ENCODE data around the gene THRAP3. TPM values are rescaled to one million over a fixed set of nuclear protein-coding genes. Genes with fewer than 3 reads are reported as not detected.
"Not testable (repeated sequence)": the region's sequence is repeated elsewhere in the genome, so short reads cannot be mapped to it uniquely, and the experiment has no call there.

The THRAP3 gene
- total RNA-seq, 1 experiment from 2014 or later, result 64.4 TPM

DNA sequence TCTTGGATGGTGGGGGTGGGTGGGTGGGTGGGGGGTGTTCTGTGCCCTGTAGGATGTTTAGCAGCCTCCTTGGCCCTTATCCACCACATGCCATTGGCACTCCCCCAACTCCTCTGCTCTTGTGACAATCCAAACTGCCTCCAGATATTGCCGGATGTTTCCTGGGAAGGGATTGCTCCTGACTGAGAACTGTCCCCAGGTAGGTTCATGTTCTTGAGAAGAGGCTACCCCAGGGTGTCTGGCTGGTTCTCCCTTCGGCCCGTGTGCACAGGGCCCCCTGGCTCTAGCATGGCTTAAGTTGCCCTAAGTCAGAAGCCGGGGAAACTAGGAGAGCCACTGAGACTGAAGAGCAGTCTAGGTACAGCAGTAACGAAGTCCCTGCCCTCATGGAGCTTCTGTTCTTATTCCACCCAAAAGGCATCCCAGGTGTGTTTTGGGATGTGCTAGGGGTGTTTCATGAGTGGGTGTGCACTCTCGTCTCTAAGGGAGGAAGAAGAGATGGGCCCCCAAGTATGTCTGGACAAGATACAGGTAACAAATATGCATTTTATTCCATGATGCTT is 19.8 kb upstream of the THRAP3 start:
- no peak for DNase-seq (ENCODE audit: low spot score)

DNA sequence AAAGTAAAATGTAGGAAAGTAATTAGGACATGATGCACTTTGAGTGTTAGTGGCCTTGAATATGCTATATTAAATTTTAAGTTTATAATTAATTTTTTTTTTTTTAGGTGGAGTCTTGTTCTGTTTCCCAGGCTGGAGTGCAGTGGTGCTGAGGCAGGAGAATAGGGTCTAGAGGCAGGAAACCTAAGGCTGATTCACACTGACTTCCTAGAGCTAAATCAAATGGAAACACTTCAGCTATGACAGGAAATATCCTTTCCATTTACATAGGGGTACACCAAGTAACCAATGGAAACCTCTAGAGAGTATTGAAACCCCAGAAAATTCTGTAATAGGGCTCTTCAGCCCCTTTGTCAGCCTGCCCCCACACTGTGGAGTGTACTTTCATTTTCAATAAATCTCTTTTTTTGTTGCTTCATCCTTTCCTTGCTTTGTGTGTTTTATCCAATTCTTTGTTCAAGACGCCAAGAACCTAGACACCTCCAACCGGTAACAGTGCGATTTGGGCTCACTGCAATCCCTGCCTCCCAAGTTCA is 17.9 kb upstream of the THRAP3 start:
- DNase-seq (ENCODE audit: low spot score), result no peak

GRCh38 chr1:36207339-36207738 is 16.9 kb upstream of the THRAP3 start:
- DNase-seq (ENCODE audit: low spot score), result no peak

GRCh38 chr1:36208978-36209703 is 15.1 kb upstream of the THRAP3 start:
- DNase-seq (ENCODE audit: low spot score), result no peak

DNA sequence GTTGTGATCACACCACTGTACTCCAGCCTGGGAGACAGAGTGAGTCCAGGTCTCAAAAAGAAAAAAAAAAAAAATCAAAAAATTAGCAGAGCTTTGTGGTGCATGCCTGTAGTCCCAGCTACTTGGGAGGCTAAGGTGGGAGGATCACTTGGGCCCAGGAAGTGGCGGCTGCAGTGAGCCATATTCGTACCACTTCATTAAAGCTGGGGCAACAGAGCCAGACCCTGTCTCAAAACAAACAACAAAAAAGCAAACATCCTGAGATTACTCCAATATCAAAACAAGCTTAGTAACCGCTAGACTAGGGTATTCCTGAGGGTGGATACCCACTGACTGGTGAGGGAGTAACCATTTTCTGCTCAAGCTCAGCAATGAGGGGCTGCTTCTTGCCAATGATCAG is 12.9 kb upstream of the THRAP3 start:
- no peak for DNase-seq (ENCODE audit: low spot score)

- DNase-seq (ENCODE audit: low spot score), result no peak
Observed at GRCh38 chr1:36211841-36212240, 12.4 kb upstream of the THRAP3 start.

GRCh38 chr1:36212782-36213181 is 11.5 kb upstream of the THRAP3 start:
- peak; percentile 23 for DNase-seq (ENCODE audit: low spot score)

- peak; percentile 55 for DNase-seq (ENCODE audit: low spot score)
Observed at GRCh38 chr1:36217670-36218069, 6.6 kb upstream of the THRAP3 start.

DNA sequence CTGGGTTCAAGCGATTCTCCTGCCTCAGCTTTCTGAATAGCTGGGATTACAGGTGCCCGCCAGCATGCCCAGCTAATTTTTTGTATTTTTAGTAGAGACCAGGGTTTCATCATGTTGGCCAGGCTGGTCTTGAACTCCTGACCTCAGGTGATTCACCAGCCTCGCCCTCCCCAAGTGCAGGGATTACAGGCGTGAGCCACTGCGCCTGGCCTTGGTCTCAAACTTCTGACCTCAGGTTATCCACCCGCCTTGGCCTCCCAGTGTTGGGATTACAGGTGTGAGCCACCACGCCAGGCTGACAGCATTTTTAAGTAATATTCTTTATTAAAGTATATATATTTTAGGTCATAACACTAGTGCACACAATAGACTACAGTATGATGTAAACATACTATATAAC is 2.3 kb upstream of the THRAP3 start:
- DNase-seq (ENCODE audit: low spot score), result not testable (repeated sequence)

- DNase-seq (ENCODE audit: low spot score), result no peak
Observed at GRCh38 chr1:36222481-36223380, 1.5 kb upstream of the THRAP3 start.

DNA sequence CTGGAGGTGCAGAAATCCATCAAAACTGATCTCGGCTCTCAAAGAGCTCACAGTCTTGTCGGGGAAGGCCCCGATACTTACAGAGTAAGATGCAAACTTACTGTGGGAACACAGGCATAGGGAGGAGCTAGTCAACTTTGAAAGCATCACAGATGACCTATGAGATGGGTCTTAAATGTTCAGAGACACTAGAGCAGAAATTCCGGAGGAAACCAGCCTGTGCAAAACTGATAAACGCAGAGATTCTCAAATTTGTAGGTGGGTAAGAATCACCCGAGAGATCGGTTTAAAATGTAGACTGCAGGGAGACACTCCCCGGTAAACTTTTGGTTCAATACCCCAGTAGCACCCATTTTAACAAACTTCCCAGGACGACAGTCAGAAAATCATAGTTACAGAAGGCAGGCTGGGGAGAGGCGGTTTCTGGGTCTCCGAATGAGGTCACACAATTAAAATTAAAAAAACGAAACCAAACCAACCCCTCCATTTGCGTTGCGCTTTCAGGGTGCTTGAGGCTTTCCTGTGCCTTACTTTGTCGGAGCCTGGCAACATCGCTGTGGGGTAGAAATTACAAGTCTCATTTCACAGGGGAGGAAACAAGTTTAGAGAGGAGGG is 755 bp upstream of the THRAP3 start:
- peak; percentile 40 for DNase-seq (ENCODE audit: low spot score)

- DNase-seq (ENCODE audit: low spot score), result peak; percentile 92
Observed at GRCh38 chr1:36224537-36225282, 467 bp downstream of the THRAP3 start.

- no peak for DNase-seq (ENCODE audit: low spot score)
Observed at GRCh38 chr1:36225283-36225899, 1.1 kb downstream of the THRAP3 start.

GRCh38 chr1:36230279-36230678 is 6.0 kb downstream of the THRAP3 start:
- DNase-seq (ENCODE audit: low spot score), result not testable (repeated sequence)

DNA sequence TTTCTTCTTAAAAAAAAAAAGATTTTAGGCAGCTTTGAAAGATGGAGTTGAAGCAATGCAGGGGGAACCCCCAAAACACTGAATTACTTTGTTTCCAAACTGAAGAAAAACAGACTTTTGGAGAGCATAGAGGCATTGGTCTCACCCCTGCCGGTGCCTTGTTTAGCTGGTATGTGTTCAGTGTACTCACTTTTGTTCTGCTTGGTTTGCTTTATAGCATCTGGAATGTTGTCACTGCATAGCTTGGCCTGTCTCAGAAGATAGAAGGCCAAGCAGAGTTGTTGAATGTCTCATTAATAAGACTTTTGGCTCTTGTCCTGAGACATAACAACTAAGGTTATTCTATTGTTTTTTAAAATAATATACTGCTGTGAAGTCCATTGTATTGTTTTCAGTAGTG is 6.9 kb downstream of the THRAP3 start:
- DNase-seq (ENCODE audit: low spot score), result no peak

DNA sequence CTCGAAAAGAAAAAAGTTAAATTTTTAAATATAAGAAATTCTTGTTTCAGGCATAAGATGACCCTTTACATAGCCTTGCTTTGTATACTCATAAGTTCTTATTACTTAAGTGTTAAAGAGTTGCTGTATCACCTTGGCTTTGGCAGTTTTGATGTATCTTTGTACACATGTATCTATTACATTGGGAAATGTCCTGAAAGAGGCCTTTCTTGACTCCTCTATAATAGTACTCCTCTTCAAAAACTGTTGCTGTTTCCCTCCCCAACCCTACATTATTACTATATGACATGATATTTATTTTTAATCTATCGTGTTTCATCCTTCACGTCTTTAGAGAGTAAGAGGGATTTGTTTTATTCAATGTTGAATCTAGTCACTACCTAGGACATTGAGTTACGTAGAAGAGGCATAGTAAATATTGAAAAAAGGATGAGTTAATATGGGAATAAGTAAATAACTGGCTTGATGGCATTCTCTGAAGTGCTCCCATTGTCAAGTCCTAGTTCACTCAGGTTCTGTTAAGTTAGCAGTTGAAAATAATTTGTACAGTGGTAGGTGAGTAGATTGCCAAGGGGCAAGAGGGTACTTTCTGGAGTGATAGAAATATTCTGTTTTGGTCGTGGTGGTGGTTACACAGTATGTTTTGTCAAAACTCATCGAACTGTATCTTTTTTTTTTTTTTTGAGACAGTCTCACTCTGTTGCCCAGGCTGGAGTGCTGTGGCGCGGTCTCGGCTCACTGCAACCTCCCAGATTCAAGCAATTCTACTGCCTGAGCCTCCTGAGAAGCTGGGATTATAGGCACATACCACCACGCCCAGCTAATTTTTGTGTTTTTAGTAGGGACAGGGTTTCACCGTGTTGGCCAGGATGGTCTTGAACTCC is 8.2 kb downstream of the THRAP3 start:
- no peak for DNase-seq (ENCODE audit: low spot score)

GRCh38 chr1:36236302-36236701 is 12.1 kb downstream of the THRAP3 start:
- DNase-seq (ENCODE audit: low spot score), result no peak

DNA sequence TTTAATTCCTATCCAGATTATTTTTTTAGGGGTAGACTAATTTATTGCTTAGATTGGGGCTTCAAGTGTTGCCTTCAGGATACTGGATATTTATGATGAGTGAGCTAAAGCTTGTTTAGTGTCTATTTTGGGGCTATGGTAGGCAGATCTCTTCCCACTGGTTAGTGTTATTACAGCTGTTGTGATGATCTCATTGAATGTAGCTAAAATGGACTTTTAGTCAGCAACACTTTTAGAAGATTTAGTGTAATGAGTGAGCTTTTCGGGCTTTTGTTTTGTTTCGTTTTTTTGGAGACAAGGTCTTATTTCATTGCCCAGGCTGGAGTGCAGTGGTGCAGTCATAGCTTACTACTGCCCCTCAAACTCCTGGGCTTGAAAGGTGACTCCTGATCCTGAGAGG is 14.2 kb downstream of the THRAP3 start:
- DNase-seq (ENCODE audit: low spot score), result no peak

DNA sequence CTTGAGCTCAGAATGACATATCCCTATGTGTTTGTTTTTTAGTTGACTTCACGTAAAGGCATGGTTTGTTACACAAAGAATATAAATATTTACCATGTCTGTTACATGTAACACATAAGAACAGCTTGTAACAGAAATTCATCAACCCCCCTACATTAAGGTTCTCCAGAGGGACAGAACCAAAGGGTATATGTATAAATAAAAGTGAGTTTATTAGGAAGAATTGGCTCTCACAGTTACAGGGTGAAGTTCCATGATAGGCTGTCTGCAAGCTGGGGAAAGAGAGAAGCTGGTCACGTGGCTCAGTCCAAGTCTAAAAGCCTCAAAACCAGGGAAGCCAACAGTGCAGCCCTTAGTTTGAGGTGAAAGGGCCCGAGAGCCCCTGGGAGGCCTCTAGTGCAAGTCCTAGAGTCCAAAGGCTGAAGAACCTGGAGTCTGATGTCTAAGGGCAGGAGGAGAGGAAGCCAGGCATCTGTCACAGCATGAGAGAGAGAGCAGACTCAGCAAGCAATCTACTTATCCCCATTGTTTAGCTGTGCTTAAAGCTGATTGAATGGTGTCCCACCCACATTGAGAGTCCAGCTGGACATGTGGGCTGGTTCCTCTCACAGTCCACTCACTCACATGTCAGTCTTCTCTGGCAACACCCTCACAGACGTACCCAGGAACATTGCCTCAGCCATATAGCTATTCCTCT is 15.8 kb downstream of the THRAP3 start:
- DNase-seq (ENCODE audit: low spot score), result no peak
